K562 (cell line): ENCODE results near the gene XPO4. TPM values are rescaled to one million over a fixed set of nuclear protein-coding genes. Genes with fewer than 3 reads are reported as not detected.

ENCODE experiments used
- ATAC-seq: fragments of 200-7000 bp; cut with Tn5 transposase; 3 replicates; pipeline ENCODE4 v1.9.1; 2020; ENCODE audit warnings: moderate library complexity
- BruUV-seq: library from RNA; stranded (reverse); fragments of 400-500 nt; replicated peaks from 2 replicates; lab custom pipeline; 2021; lab: Mats Ljungman, UMichigan
- CTCF ChIA-PET: fragments of 300-600 bp; formaldehyde crosslinking; extraction: SDS; loops from one replicate; lab custom pipeline; 2021; ENCODE audit warnings: low intra/inter-chr PET ratio; lab: Yijun Ruan, JAX
- POLR2A ChIA-PET: fragments of 300-600, 350-650 bp; sonication (Branson Sonifier 250); formaldehyde crosslinking; extraction: SDS; loops from one replicate; lab custom pipeline; 2021; ENCODE audit warnings: antibody characterized with exemption, inconsistent platforms; lab: Yijun Ruan, JAX
- DNase-seq, 4 experiments: peaks; one replicate each; pipeline versions ENCODE4 v3.0.0 to v3.0.0-alpha.2; 2011 to 2018; ENCODE audit warnings: low spot score in 3 of 4, mixed read lengths in 3 of 4; ENCODE audit errors: extremely low read depth in 1 of 4
- FAIRE-seq: peaks from 2 replicates; lab custom pipeline; 2011; peaks lifted over from hg19 to GRCh38; lab: Jason Lieb, UNC
- H2AFZ ChIP-seq: 2 replicates; pipeline ENCODE4 v1.6.0; 2011; ENCODE audit warnings: low read depth, low read length, control low read depth, inconsistent platforms
- H3K27ac ChIP-seq: fragments of 200-600 bp; 3 replicates; pipeline ENCODE4 v1.8.0; 2011; ENCODE audit warnings: low read depth, mild to moderate bottlenecking, control low read depth, inconsistent platforms, low read length, moderate library complexity, mixed read lengths; ENCODE audit errors: extremely low read depth
- H3K27me3 ChIP-seq, 2 experiments: fragments of 300-600 bp in 1 of 2; 2 replicates in 1 of 2; 3 replicates in 1 of 2; pipeline versions ENCODE4 v1.6.0 to v1.8.0; 2011; ENCODE audit warnings: inconsistent platforms in 2 of 2, low read length in 2 of 2, mild to moderate bottlenecking in 1 of 2, mixed read lengths in 1 of 2, moderate library complexity in 1 of 2; ENCODE audit not compliant: control insufficient read depth in 2 of 2, insufficient read depth in 2 of 2
- H3K36me3 ChIP-seq: fragments of 300-600 bp; 3 replicates; pipeline ENCODE4 v1.8.0; 2011; ENCODE audit warnings: mild to moderate bottlenecking, low read length, inconsistent platforms; ENCODE audit not compliant: control insufficient read depth, insufficient read depth
- H3K4me1 ChIP-seq, 2 experiments: fragments of 200-600 bp in 1 of 2; replicated peaks in 1 of 2; 2 replicates in 1 of 2; 3 replicates in 1 of 2; pipeline versions ENCODE4 v1.5.1 to v1.8.0; 2011; ENCODE audit warnings: inconsistent platforms in 2 of 2, low read length in 2 of 2, mild to moderate bottlenecking in 1 of 2, mixed read lengths in 1 of 2, moderate library complexity in 1 of 2; ENCODE audit not compliant: control insufficient read depth in 2 of 2, insufficient read depth in 2 of 2
- H3K4me2 ChIP-seq: 2 replicates; pipeline ENCODE4 v1.6.1; 2011; ENCODE audit warnings: low read length, control low read depth, inconsistent platforms, mixed read lengths; ENCODE audit not compliant: insufficient read depth
- H3K4me3 ChIP-seq: fragments of 200-600 bp; sonication (generic), shearing (Covaris generic); 2 replicates; pipeline ENCODE4 v1.5.1; 2016; ENCODE audit warnings: control low read depth, inconsistent platforms
- H3K79me2 ChIP-seq: fragments of 200-600 bp; 3 replicates; pipeline ENCODE4 v1.8.0; 2011; ENCODE audit warnings: low read length, inconsistent platforms; ENCODE audit not compliant: control insufficient read depth, insufficient read depth
- H3K9ac ChIP-seq, 2 experiments: 2 replicates each; pipeline versions ENCODE4 v1.6.0 to v1.6.1; 2011; ENCODE audit warnings: low read depth in 2 of 2, low read length in 2 of 2, control low read depth in 1 of 2, inconsistent platforms in 1 of 2, mild to moderate bottlenecking in 1 of 2, mixed read lengths in 1 of 2; ENCODE audit not compliant: insufficient read depth in 1 of 2
- H3K9me1 ChIP-seq: one replicate; pipeline ENCODE4 v1.6.0; 2011; ENCODE audit warnings: inconsistent platforms, mild to moderate bottlenecking, low read length, moderate library complexity; ENCODE audit not compliant: control insufficient read depth, insufficient read depth
- H3K9me3 ChIP-seq: replicated peaks from 2 replicates; pipeline ENCODE4 v1.5.1; 2011; ENCODE audit warnings: low read depth, low read length, inconsistent platforms; ENCODE audit not compliant: control insufficient read depth, insufficient read depth
- H4K20me1 ChIP-seq: replicated peaks from 2 replicates; pipeline ENCODE4 v1.6.1; 2011; ENCODE audit warnings: low read length, inconsistent platforms, mixed read lengths; ENCODE audit not compliant: control insufficient read depth, insufficient read depth
- ARHGAP35 ChIP-seq: fragments of 450-650 bp; IDR thresholded peaks from 2 replicates; pipeline ENCODE4 v1.6.1; 2018; ENCODE audit not compliant: partially characterized antibody
- CREM ChIP-seq: IDR thresholded peaks from 2 replicates; pipeline ENCODE4 v1.6.1; 2014; ENCODE audit warnings: antibody characterized with exemption, low read depth
- E2F8 ChIP-seq: fragments of 450-650 bp; IDR thresholded peaks from 2 replicates; pipeline ENCODE4 v1.7.1; 2018; ENCODE audit warnings: mild to moderate bottlenecking, low read depth; ENCODE audit not compliant: partially characterized antibody
- ILF3 ChIP-seq: fragments of 450-650 bp; IDR thresholded peaks from 2 replicates; pipeline ENCODE4 v1.6.1; 2018; ENCODE audit warnings: antibody characterized with exemption, mild to moderate bottlenecking, moderate library complexity, borderline replicate concordance
- TEAD4 ChIP-seq, 2 experiments: sonication (generic) in 1 of 2; formaldehyde crosslinking in 1 of 2; IDR thresholded peaks; 2 replicates each; pipeline versions ENCODE4 v1.6.1 to v1.8.0; 2012 to 2022; ENCODE audit warnings: borderline replicate concordance in 1 of 2, inconsistent platforms in 1 of 2, low read length in 1 of 2, mild to moderate bottlenecking in 1 of 2, missing genetic modification reagents in 1 of 2
- ZNF561 ChIP-seq: fragments of 450-650 bp; formaldehyde crosslinking; conservative IDR thresholded peaks from 2 replicates; pipeline ENCODE4 v1.4.0; 2020; ENCODE audit warnings: mild to moderate bottlenecking, moderate library complexity
- WGBS: fragments of 100-300 bp; shearing (Covaris generic); methylation state at CpG from one replicate; pipeline ENCODE4 v1.1.6; 2016; ENCODE audit warnings: low coverage, mixed read lengths; ENCODE audit not compliant: insufficient coverage; ENCODE audit errors: missing lambda C conversion rate; 5-methylcytosine and 5-hydroxymethylcytosine counted together
- in situ Hi-C: fragments of 300-500 bp; cut with MboI; formaldehyde crosslinking; loops from 4 replicates; pipeline ENCODE4 v1.15.0; 2018; ENCODE audit warnings: inconsistent platforms, mixed read lengths
- intact Hi-C: fragments of 100-400 bp; cut with micrococcal nuclease; formaldehyde crosslinking; loops from 2 replicates; pipeline ENCODE4 v1.14.2; 2022
- polyA plus RNA-seq, 8 experiments: library from polyadenylated mRNA; depleted of rRNA in 4 of 8; stranded (reverse) in 5 of 8; unstranded in 3 of 8; fragments of >200 nt; fragmentation: Nextera tagmentation in 2 of 8; fragmentation: Illumina TruSeq in 1 of 8; extraction: Ambion mirVana in 2 of 8; extraction: Trizol in 1 of 8; gene quantifications; 2 replicates each; pipeline versions ENCODE4 v1.2.1 to v1.2.3, GENCODE V29; 2011 to 2014; ENCODE audit warnings: inconsistent platforms in 1 of 8, missing spikeins in 1 of 8
- total RNA-seq, 7 experiments: library from RNA; depleted of rRNA in 6 of 7; stranded (reverse); fragments of >200 nt in 6 of 7; fragmentation: Illumina TruSeq in 2 of 7; extraction: Trizol in 2 of 7; gene quantifications; 2 replicates each; pipeline versions ENCODE4 v1.2.1 to v1.2.3, GENCODE V29; 2011 to 2021; ENCODE audit warnings: low replicate concordance in 1 of 7

XPO4 gene
- total and polyA plus RNA-seq, 9 of the 15 experiments (the other 6 are each of a cell fraction or from before 2014, with no cell fraction given), result 5.5 to 25.1 (median 17.5) TPM

- in situ Hi-C loops, result no loop called here
- ATAC-seq (no peak), DNase-seq (no peak), FAIRE-seq (no peak)
- 90% methylated on average over 7 of the region's 7 CpGs for WGBS
- Histone ChIP-seq H4K20me1 (no peaks in the 10 kb centered on the region), H3K4me1 (no peaks in the 10 kb centered on the region), H3K79me2 (no peaks in the 10 kb centered on the region), H3K4me2 (no peak overlapping the region), H3K4me3 (no peak overlapping the region), H3K9ac (no peak overlapping the region), H3K9me1 (no peaks in the 10 kb centered on the region), H3K9me3 (no peaks in the 10 kb centered on the region), H2AFZ (no peak overlapping the region), H3K36me3 (peaks cover 41% of the 10 kb centered on the region; the same call in 1 of the 3 replicates), H3K27ac (no peak overlapping the region), H3K27me3 (no peaks in the 10 kb centered on the region)
- ChIA-PET CTCF (no interaction called here), POLR2A (interaction anchor here (0.5 to 0.8 kb wide), 2 partner anchors 68 to 144 kb away, joined by 3 read pairs; no protein-coding TSS in a partner anchor)
- no peak for TF ChIP-seq ZNF561 (CRISPR knock-in tag)
- TF ChIP-seq E2F8, result no peak
- no peak for TF ChIP-seq ARHGAP35
- no peak for TF ChIP-seq ILF3
- no peak for TF ChIP-seq TEAD4 (IDR thresholded peaks at IDR 0.05; ENCODE audit: low read length)
- no peak for TF ChIP-seq TEAD4 (CRISPR knock-in tag; IDR thresholded peaks at IDR 0.05; ENCODE audit: borderline replicate concordance)
- no peak for TF ChIP-seq CREM
- no TSS peak for BruUV-seq
- intact Hi-C loops, result no loop called here
Observed at GRCh38 chr13:20779405-20779804, 123.1 kb downstream of the XPO4 start.
